ENCODE data around the gene NPAT. TPM values are rescaled to one million over a fixed set of nuclear protein-coding genes. Genes with fewer than 3 reads are reported as not detected.
A peak's percentile ranks its signal among the peaks of the same experiment; 100 is the strongest.

The NPAT gene
- total RNA-seq, 1 experiment from 2014 or later = 14.9 TPM

DNA sequence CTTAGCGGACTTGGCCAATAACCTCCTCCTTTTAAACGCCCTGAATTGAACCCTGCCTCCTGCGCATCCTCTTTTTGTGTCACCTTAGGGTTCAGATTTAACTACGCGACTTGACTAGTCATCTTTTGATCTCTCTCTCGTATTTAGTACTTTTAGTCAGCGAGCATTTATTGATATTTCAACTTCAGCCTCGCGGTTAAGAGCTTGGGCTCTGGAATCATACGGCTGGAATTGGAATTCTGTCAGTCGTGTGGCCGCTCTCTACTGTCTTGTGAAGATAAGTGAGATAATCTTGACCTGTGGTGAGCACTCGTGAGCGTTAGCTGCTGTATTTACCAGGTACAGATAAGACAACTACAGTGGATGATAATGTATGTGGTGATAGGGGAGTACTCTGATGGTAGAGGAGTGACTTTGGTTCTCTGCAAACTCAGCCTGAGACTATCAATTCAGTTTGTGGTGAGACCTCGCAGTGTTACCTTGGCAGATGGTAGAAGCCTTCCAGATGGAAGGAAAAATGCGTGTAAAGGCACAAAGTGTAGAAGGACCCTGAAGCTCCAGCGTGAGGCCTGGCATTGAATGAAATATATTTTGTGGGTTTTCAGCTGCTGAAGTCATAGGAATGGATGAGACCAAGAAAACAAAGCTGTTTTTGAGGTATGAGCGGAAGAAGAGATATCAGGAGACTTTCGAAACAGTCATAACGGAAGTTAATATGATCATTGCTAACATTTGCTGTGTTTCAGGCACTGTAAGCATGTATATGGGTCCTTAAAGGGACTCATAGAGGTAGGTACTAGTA, 1.1 kb upstream of the NPAT start:
- CTCF ChIA-PET = interaction anchor here (0.6 to 2.5 kb wide), 7 partner anchors 10 to 426 kb away, joined by 3 to 14 read pairs (median 5); no protein-coding TSS in a partner anchor

More for the DNA sequence above, 1.1 kb upstream of the NPAT start:
- Histone ChIP-seq H3K9me3 (ENCODE audit: control insufficient read depth in 1 of 2, insufficient read depth in 1 of 2, low read depth in 1 of 2, low read length in 2 of 2) (no peaks in the 10 kb centered on the region), H3K79me2 (ENCODE audit: insufficient read depth, low read length) (peaks cover 76% of the 10 kb centered on the region), H3K4me2 (ENCODE audit: low read length) (peak overlapping the region; percentile 79), H3K9me2 (ENCODE audit: insufficient read depth) (no peaks in the 10 kb centered on the region), H3K36me3 (ENCODE audit: control insufficient read depth in 1 of 2, insufficient read depth in 2 of 2, low read length in 2 of 2) (peaks cover 6 to 11% of the 10 kb centered on the region in 2 experiments; a peak in 3 of 4 replicates), H3K4me3 (replicated peaks in 1 of 2; ENCODE audit: low read depth in 1 of 2, low read length in 2 of 2) (peak overlapping the region; percentile 80 to 86), H4K20me1 (ENCODE audit: insufficient read depth) (no peaks in the 10 kb centered on the region; the same call in 1 of the 2 replicates), H3K27me3 (ENCODE audit: insufficient read depth, low read length) (no peaks in the 10 kb centered on the region), H3K4me1 (ENCODE audit: control insufficient read depth in 1 of 2, insufficient read depth in 2 of 2, low read length in 2 of 2) (peaks cover 6 to 22% of the 10 kb centered on the region in 2 experiments; a peak in 3 of 4 replicates), H2AFZ (ENCODE audit: low read depth, low read length, poor library complexity, severe bottlenecking) (peak overlapping the region; percentile 57), H3K27ac (ENCODE audit: low read depth, low read length) (peak overlapping the region; percentile 80), H3K9ac (ENCODE audit: low read length) (peak overlapping the region; percentile 85)
- ATAC-seq = no peak
- RAD21 ChIA-PET (ENCODE audit: low non-redundant PET in 1 of 2, low total read pairs in 2 of 2, uncharacterized antibody in 2 of 2, unreplicated experiment in 2 of 2) = no interaction called here
- TSS peak; percentile 64 for BruUV-seq (replicated peaks)
- POLR2A ChIA-PET = no interaction called here
- no peak for TF ChIP-seq CBX3 (IDR thresholded peaks at IDR 0.05; ENCODE audit: low read depth)
- no peak for TF ChIP-seq FOSL1 (IDR thresholded peaks at IDR 0.05; ENCODE audit: low read depth)
- no peak for TF ChIP-seq EZH2 (IDR thresholded peaks at IDR 0.05)
- no peak for TF ChIP-seq JUND (IDR thresholded peaks at IDR 0.05)
- no peak for TF ChIP-seq RAD21 (IDR thresholded peaks at IDR 0.05; ENCODE audit: low read depth)
- TF ChIP-seq, protein P1, sequence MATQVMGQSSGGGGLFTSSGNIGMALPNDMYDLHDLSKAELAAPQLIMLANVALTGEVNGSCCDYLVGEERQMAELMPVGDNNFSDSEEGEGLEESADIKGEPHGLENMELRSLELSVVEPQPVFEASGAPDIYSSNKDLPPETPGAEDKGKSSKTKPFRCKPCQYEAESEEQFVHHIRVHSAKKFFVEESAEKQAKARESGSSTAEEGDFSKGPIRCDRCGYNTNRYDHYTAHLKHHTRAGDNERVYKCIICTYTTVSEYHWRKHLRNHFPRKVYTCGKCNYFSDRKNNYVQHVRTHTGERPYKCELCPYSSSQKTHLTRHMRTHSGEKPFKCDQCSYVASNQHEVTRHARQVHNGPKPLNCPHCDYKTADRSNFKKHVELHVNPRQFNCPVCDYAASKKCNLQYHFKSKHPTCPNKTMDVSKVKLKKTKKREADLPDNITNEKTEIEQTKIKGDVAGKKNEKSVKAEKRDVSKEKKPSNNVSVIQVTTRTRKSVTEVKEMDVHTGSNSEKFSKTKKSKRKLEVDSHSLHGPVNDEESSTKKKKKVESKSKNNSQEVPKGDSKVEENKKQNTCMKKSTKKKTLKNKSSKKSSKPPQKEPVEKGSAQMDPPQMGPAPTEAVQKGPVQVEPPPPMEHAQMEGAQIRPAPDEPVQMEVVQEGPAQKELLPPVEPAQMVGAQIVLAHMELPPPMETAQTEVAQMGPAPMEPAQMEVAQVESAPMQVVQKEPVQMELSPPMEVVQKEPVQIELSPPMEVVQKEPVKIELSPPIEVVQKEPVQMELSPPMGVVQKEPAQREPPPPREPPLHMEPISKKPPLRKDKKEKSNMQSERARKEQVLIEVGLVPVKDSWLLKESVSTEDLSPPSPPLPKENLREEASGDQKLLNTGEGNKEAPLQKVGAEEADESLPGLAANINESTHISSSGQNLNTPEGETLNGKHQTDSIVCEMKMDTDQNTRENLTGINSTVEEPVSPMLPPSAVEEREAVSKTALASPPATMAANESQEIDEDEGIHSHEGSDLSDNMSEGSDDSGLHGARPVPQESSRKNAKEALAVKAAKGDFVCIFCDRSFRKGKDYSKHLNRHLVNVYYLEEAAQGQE (IDR thresholded peaks at IDR 0.05; ENCODE audit: low read depth) = no peak
- TF ChIP-seq, protein P2, sequence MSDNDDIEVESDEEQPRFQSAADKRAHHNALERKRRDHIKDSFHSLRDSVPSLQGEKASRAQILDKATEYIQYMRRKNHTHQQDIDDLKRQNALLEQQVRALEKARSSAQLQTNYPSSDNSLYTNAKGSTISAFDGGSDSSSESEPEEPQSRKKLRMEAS (IDR thresholded peaks at IDR 0.05) = no peak
- TF ChIP-seq ZFX (IDR thresholded peaks at IDR 0.05) = no peak
- peak; percentile 45; the same call in 1 of the 2 replicates for TF ChIP-seq SIN3A (IDR thresholded peaks at IDR 0.05; ENCODE audit: low read depth)
- no peak for TF ChIP-seq EGR1 (IDR thresholded peaks at IDR 0.05; ENCODE audit: low read depth)
- no peak for TF ChIP-seq CEBPB (IDR thresholded peaks at IDR 0.05; ENCODE audit: low read depth)
- TF ChIP-seq, protein P3, sequence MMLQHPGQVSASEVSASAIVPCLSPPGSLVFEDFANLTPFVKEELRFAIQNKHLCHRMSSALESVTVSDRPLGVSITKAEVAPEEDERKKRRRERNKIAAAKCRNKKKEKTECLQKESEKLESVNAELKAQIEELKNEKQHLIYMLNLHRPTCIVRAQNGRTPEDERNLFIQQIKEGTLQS (IDR thresholded peaks at IDR 0.05) = no peak
- no peak for TF ChIP-seq TCF7L2 (IDR thresholded peaks at IDR 0.05; ENCODE audit: borderline replicate concordance, extremely low read depth, insufficient read depth, insufficient read length)
- TF ChIP-seq YY1 (IDR thresholded peaks at IDR 0.05; ENCODE audit: extremely low read depth, insufficient replicate concordance, low read depth, low read length) = peak; percentile 16
- TF ChIP-seq, protein P4, sequence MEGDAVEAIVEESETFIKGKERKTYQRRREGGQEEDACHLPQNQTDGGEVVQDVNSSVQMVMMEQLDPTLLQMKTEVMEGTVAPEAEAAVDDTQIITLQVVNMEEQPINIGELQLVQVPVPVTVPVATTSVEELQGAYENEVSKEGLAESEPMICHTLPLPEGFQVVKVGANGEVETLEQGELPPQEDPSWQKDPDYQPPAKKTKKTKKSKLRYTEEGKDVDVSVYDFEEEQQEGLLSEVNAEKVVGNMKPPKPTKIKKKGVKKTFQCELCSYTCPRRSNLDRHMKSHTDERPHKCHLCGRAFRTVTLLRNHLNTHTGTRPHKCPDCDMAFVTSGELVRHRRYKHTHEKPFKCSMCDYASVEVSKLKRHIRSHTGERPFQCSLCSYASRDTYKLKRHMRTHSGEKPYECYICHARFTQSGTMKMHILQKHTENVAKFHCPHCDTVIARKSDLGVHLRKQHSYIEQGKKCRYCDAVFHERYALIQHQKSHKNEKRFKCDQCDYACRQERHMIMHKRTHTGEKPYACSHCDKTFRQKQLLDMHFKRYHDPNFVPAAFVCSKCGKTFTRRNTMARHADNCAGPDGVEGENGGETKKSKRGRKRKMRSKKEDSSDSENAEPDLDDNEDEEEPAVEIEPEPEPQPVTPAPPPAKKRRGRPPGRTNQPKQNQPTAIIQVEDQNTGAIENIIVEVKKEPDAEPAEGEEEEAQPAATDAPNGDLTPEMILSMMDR (IDR thresholded peaks at IDR 0.05 in 2 of 3, conservative IDR thresholded peaks at IDR 0.05 in 1 of 3; ENCODE audit: borderline replicate concordance in 1 of 3, insufficient read depth in 1 of 3, low read depth in 2 of 3, low read length in 2 of 3) = no peak
- TF ChIP-seq ELF1 (IDR thresholded peaks at IDR 0.05; ENCODE audit: borderline replicate concordance, low read depth) = no peak
- no peak for TF ChIP-seq EZH2phosphoT487 (IDR thresholded peaks at IDR 0.05; ENCODE audit: borderline replicate concordance)
- TF ChIP-seq POLR2A (IDR thresholded peaks at IDR 0.05; ENCODE audit: borderline replicate concordance, extremely low read depth, insufficient read depth, insufficient read length) = no peak
- TF ChIP-seq SP1 (IDR thresholded peaks at IDR 0.05; ENCODE audit: low read depth) = no peak
- TF ChIP-seq POLR2AphosphoS5 (IDR thresholded peaks at IDR 0.05; ENCODE audit: low read depth, low read length) = peak; percentile 54; the same call in 1 of the 2 replicates
- TF ChIP-seq ZNF274 (IDR thresholded peaks at IDR 0.05; ENCODE audit: low read depth, low read length) = no peak
- TF ChIP-seq SRF (IDR thresholded peaks at IDR 0.05; ENCODE audit: low read depth) = no peak
- intact Hi-C loops (cut with micrococcal nuclease) = loop anchor here (1.0 to 2.0 kb wide), 2 partner anchors 105 to 425 kb away; no protein-coding TSS in a partner anchor
- no peak for DNase-seq (ENCODE audit: low read depth, low spot score)
